Esophagus muscularis mucosa (tissue), 4 donors: ENCODE results near the gene RGS18.

Source experiments
- EP300 ChIP-seq: sonication (generic); formaldehyde crosslinking; IDR thresholded peaks from one replicate; pipeline ENCODE4 v1.6.1; 2017; ENCODE audit warnings: antibody characterized with exemption
- POLR2A ChIP-seq: fragments of 450-650 bp; IDR thresholded peaks from one replicate; pipeline ENCODE4 v1.6.1; 2017; ENCODE audit warnings: antibody characterized with exemption, moderate library complexity, mild to moderate bottlenecking, low read depth
- POLR2AphosphoS5 ChIP-seq, 2 donors: sonication (generic); formaldehyde crosslinking; IDR thresholded peaks; one replicate each; pipeline ENCODE4 v1.6.1; 2017; ENCODE audit warnings: antibody characterized with exemption in 2 of 2
- TF ChIP-seq, protein P1 (sequence below), 3 experiments: fragments of 200-600 bp in 2 of 3; fragments of 450-650 bp in 1 of 3; sonication (generic) in 2 of 3; IDR thresholded peaks; one replicate each; pipeline ENCODE4 v1.5.1; 2017 to 2019; ENCODE audit warnings: antibody characterized with exemption in 3 of 3, mild to moderate bottlenecking in 2 of 3, moderate library complexity in 1 of 3

- TF ChIP-seq, protein P1, sequence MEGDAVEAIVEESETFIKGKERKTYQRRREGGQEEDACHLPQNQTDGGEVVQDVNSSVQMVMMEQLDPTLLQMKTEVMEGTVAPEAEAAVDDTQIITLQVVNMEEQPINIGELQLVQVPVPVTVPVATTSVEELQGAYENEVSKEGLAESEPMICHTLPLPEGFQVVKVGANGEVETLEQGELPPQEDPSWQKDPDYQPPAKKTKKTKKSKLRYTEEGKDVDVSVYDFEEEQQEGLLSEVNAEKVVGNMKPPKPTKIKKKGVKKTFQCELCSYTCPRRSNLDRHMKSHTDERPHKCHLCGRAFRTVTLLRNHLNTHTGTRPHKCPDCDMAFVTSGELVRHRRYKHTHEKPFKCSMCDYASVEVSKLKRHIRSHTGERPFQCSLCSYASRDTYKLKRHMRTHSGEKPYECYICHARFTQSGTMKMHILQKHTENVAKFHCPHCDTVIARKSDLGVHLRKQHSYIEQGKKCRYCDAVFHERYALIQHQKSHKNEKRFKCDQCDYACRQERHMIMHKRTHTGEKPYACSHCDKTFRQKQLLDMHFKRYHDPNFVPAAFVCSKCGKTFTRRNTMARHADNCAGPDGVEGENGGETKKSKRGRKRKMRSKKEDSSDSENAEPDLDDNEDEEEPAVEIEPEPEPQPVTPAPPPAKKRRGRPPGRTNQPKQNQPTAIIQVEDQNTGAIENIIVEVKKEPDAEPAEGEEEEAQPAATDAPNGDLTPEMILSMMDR (IDR thresholded peaks at IDR 0.05), result no peak
- TF ChIP-seq POLR2A (no peak), EP300 (no peak), POLR2AphosphoS5 (IDR thresholded peaks at IDR 0.05) (no peak)
Measured at GRCh38 chr1:192175971-192176370, 17.7 kb downstream of the RGS18 start.
